T follicular helper cell (primary cell): ENCODE measurements around the gene LRRC45.

Experiments used
- DNase-seq: peaks from one replicate; pipeline ENCODE4 v3.0.0-alpha.2; 2020; ENCODE audit warnings: low read depth

Gene LRRC45

DNA sequence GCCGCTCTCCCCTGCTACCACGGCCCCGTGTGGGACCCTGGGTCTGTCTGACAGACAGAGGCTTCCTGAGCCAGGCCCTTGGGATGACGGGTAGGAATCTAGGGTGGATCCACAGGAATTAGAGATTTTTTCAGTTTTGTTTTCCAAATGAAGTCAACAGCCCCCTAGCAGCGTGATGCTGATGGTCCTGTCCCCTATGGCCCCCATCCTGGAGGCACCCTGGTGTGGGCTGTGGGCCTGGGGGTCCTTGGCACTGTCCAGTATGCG lies 15.9 kb upstream of the LRRC45 start:
- DNase-seq, result no peak

- no peak for DNase-seq
Observed at GRCh38 chr17:82007495-82008257, 15.4 kb upstream of the LRRC45 start.

- DNase-seq, result no peak
Observed at GRCh38 chr17:82008258-82008940, 14.7 kb upstream of the LRRC45 start.

DNA sequence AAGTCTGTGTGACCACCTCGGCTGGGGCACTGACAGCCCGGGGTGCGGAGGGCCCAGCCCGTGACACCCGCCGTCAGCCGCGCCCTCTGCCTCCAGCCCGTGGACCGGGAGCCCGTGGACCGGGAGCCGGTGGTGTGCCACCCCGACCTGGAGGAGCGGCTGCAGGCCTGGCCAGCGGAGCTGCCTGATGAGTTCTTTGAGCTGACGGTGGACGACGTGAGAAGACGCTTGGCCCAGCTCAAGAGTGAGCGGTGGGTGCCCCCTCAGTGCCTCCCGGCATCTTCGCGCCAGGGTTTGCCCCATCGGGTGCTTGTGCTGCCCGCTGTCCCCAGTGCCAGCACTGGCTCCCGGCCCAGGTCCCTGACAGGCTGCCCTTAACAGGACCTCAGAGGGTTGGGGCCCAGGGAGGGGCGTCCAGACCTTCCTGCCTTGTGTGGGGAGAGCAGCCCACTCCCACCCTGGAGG lies 14.1 kb upstream of the LRRC45 start:
- DNase-seq, result no peak

DNA sequence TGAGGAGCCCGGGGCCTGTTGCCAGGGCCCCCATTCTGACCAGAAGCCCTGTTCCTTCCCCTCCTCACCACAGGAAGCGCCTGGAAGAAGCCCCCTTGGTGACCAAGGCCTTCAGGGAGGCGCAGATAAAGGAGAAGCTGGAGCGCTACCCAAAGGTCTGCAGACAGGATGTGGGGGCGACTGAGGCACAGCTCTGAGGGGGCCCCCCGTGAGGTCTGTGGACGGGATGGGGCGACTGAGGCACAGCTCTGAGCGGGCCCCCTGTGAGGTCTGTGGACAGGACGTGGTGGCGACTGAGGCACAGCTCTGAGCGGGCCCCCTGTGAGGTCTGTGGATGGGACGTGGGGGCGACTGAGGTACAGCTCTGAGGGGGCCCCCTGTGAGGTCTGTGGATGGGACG lies 13.7 kb upstream of the LRRC45 start:
- no peak for DNase-seq

- no peak for DNase-seq
Observed at GRCh38 chr17:82010575-82011525, 12.3 kb upstream of the LRRC45 start.

- DNase-seq, result no peak
Observed at GRCh38 chr17:82011617-82012187, 11.4 kb upstream of the LRRC45 start.

- DNase-seq, result no peak
Observed at GRCh38 chr17:82012261-82012639, 10.9 kb upstream of the LRRC45 start.

DNA sequence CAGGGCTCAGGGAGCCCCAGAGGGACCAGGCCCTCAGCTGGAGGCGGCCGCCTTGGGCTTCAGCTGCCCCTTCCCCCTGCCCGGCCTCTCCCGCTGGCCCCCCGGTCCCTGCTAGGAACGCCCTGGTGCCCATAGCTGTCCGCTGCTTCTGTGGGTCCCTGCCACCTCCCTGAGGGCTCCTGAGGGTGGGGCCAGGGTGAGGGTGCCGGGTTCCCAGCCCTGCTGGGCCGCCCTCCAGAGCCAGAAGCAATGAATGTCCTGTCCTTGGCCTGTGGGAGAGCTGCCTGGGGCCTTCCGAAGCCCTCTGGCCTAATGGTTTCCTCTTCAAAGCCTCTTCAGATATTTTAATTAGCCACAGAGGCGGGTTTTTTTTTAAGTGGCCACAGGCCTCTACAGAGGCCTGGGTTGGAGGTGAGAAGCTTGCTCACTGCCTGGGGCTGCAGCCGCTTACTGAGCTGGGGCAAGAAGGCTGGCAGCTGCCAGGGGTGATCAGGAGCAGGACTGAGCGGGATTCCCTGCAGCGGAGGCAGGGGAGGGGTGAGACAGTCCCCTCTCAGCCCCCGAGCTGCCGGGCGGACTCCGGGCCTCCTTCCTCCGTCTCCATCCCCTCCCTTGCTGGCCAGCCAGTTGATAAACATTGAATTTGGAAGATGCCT lies 10.3 kb upstream of the LRRC45 start:
- DNase-seq, result no peak

DNA sequence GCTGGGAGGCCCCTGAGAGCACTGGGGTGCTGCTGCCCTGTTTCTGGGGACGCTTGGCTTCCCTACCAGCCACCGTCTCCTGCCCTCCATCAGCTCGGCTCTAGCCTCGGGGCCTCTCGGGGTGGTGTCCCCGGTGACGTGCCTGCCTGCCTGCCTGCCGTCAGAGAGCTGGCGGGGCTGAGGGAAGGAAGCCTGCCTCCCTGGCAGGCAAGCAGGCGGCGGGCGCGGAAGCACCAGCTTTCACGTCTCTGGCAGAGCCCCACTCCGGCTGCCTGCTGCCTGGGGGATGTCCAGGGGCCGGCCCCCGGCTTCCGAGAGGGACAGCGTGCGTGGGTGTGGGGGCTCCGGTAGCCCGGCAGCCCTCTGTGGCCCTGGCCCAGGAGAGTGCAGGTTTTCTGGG lies 9.8 kb upstream of the LRRC45 start:
- no peak for DNase-seq

GRCh38 chr17:82013772-82014321 lies 9.3 kb upstream of the LRRC45 start:
- no peak for DNase-seq

DNA sequence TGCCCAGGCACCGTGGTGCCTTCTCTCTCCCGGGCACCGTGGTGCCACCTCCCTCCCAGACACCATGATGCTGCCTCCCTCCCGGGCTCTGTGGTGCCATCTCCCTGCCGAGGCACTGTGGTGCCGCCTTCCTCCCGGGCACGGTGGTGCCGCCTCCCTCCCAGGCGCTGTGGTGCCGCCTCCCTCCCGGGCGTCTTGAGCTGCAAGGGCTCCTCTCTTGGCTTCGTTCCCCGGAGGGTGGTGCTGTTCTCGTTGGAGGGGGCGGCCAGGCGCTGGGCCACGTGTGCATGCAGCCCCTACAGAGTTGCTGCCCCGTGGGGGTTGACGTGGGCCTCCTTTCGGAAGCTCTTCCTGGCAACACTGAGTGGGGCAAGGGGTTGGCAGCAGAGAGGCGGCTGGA lies 8.7 kb upstream of the LRRC45 start:
- no peak for DNase-seq

DNA sequence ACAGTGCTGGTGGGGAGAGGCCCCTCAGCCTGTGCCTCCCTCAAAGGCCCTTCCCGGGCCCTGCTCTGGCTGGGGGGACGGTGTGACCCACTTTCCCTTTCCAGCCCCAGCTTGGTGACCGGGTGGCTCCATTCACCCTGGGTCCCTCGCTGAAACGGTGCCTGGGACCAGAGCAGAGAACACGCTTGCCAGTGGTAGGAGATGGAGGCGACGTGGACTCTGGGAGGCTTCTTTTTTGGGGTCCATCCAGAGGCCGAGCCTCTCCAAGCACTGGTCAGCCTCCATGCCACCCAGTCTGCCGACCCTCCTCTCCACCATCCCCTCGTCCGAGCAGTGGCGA lies 8.2 kb upstream of the LRRC45 start:
- DNase-seq, result no peak

GRCh38 chr17:82015311-82015971 lies 7.7 kb upstream of the LRRC45 start:
- no peak for DNase-seq

GRCh38 chr17:82016061-82016874 lies 6.8 kb upstream of the LRRC45 start:
- no peak for DNase-seq

DNA sequence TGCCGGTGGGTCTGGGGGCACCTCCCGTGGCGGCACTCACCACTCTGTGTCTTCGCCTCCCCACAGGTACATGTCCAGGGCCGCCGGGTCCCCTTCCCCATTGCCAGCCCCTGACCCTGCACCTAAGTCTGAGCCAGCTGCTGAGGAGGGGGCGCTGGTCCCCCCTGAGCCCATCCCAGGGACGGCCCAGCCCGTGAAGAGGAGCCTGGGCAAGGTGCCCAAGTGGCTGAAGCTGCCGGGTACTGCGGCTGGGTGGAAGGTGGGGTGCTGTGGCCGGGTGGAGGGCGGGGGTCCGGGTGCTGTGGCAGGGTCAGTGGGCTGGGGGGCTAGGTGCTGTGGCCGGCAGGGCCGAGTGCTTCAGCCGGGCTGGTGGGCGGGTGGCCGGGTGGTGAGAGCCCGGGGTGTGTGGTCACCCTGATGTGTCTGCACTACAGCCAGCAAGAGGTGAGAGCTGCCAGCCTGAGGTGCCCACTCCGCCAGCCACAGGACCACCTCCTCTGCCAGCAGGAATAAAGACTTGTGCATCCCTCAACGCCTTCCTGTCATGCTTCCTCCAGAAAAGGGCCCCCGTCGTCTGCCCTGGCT lies 6.1 kb upstream of the LRRC45 start:
- no peak for DNase-seq

DNA sequence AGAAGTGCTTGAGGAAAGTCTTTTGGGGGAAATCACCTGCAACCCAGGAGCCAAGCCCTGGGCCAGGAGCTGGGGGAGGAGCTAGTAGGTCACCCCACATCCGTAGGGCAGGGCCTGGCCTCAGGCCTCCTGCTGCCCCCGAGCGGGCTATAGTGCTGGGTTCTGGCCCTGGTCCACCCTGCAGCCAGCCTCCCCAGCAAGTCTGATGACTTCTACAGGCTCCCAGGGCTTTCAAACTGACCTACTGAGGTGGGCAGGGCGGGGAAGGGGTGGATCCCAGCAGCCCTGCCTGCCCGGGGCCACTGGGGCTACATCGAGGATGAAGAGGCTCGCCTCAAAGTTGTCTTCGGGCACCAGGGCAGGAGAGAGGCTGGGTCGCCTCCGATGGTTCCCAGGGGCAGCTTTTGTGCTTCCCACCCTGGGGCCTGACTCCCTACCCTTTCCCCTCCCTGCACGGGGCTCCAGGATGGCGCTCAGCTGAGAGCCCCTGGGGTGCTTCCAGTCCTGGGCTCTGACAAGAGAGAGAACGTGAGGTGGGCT lies 5.4 kb upstream of the LRRC45 start:
- DNase-seq, result no peak

- DNase-seq, result no peak
Observed at GRCh38 chr17:82018152-82018988, 4.7 kb upstream of the LRRC45 start.
